Measurements from ENCODE around the gene GCK.

The GCK gene

DNA sequence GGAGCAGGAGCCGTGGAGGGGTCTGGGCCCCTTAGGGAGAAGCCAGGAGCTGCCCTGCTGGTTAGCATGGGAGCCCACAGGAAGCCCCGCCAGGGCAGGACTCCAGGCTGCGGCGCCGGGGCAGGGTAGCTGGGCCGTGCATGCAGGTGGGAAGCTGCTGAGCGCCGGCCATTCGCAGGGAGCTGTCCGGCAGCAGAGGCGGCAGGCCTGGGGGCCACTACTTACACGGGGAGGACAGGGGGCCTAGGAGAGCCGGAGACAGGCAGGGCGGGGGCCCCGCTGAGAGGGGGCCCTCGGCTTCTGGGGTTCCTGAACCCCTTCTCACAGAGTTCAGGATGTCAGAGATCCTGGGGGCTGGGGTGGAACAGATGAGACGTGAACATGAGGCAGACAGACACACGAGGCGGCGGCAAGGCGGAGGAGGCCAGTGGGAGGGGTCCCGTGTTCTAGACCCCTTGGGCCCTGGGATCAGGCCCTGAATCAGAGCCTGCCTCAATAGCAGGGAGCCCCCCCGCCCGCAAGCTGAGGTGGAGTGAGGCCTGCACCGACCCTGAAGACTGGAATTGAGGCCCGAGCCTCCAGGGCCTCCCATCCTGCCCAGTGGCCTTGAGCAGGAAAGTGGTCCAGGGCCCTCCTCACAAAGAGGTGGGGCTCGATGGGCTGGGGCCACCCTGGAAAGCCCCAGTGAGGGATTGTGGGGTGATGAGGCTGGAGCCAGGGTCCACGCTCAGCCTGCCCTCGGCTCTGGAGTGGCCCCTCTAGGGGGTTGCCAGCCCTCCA is 39.5 kb upstream of the GCK start:
- TF ChIP-seq FOXK2 (IDR thresholded peaks at IDR 0.05) (no peak), ZNF384 (IDR thresholded peaks at IDR 0.05) (no peak), FOXA1 (IDR thresholded peaks at IDR 0.05) (no peak), NFRKB (IDR thresholded peaks at IDR 0.05) (no peak), FOXM1 (IDR thresholded peaks at IDR 0.05; ENCODE audit: borderline replicate concordance) (no peak), PKNOX1 (IDR thresholded peaks at IDR 0.05) (no peak), TARDBP (IDR thresholded peaks at IDR 0.05) (no peak), SUZ12 (IDR thresholded peaks at IDR 0.05) (no peak), HDGF (IDR thresholded peaks at IDR 0.05; ENCODE audit: borderline replicate concordance) (no peak), CTBP1 (IDR thresholded peaks at IDR 0.05; ENCODE audit: borderline replicate concordance) (no peak)
- ChIA-PET CTCF (interaction anchor here (0.7 to 1.0 kb wide), 2 partner anchors 12 to 14 kb away, joined by 3 to 4 read pairs; no protein-coding TSS in a partner anchor), POLR2A (no interaction called here)
- no peak for DNase-seq (ENCODE audit: extremely low spot score)

DNA sequence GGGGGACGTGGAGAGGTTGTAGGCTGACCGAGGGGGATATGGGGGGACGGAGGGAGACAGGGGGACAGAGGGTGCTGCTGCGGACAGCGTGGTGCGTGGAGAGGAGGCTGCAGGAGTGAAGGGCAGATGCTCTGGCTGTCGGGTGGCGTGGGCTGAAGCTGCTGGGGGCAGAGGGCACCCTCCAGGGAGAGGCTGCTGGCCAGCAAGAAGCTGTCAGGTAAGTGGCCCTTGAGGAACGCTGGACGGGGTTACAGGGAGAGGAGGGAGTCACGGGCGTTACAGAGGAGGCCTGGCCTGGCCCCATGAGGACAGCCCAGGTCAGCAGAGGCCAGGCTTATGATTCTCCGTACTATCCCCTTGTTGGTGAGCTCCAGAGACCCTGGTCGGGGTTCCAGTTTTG is 38.7 kb upstream of the GCK start:
- CTCF ChIA-PET, result interaction anchor here (0.7 to 1.0 kb wide), 2 partner anchors 13 to 14 kb away, joined by 3 to 4 read pairs; no protein-coding TSS in a partner anchor
- DNase-seq (ENCODE audit: extremely low spot score), result no peak
- POLR2A ChIA-PET, result no interaction called here
- TF ChIP-seq FOXK2 (IDR thresholded peaks at IDR 0.05) (no peak), PKNOX1 (IDR thresholded peaks at IDR 0.05) (no peak), SP1 (IDR thresholded peaks at IDR 0.05) (no peak), FOXM1 (IDR thresholded peaks at IDR 0.05; ENCODE audit: borderline replicate concordance) (no peak), HDGF (IDR thresholded peaks at IDR 0.05; ENCODE audit: borderline replicate concordance) (no peak), ZNF384 (IDR thresholded peaks at IDR 0.05) (no peak), NFRKB (IDR thresholded peaks at IDR 0.05) (no peak), SUZ12 (IDR thresholded peaks at IDR 0.05) (no peak), BHLHE40 (IDR thresholded peaks at IDR 0.05; ENCODE audit: borderline replicate concordance) (no peak), ELF4 (IDR thresholded peaks at IDR 0.05) (no peak), ARNT (IDR thresholded peaks at IDR 0.05) (no peak), FOXA1 (IDR thresholded peaks at IDR 0.05) (no peak), LEF1 (IDR thresholded peaks at IDR 0.05; ENCODE audit: borderline replicate concordance) (no peak), CTBP1 (IDR thresholded peaks at IDR 0.05; ENCODE audit: borderline replicate concordance) (no peak), TARDBP (IDR thresholded peaks at IDR 0.05) (no peak)

DNA sequence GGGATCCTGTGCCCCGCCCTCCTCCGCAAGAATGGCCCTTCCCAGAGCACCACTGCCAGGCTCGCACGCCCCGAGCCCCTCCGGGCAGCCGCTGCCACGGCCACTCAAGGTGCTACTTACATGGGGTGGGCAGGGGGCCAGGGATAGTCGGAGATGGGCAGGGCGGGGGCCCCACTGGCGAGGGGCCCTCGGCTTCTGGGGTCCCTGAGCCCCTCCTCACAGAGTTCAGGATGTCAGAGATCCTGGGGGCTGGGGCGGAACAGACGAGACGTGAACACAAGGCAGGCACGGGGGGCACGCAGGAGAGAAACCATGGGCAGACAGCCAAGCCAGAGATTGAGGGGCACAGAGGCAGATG is 37.1 kb upstream of the GCK start:
- ChIA-PET CTCF (no interaction called here), POLR2A (no interaction called here)
- no peak for TF ChIP-seq L3MBTL2 (conservative IDR thresholded peaks at IDR 0.05)
- no peak for TF ChIP-seq NFRKB (IDR thresholded peaks at IDR 0.05)
- TF ChIP-seq ARNT (IDR thresholded peaks at IDR 0.05), result no peak
- DNase-seq (ENCODE audit: extremely low spot score), result no peak

DNA sequence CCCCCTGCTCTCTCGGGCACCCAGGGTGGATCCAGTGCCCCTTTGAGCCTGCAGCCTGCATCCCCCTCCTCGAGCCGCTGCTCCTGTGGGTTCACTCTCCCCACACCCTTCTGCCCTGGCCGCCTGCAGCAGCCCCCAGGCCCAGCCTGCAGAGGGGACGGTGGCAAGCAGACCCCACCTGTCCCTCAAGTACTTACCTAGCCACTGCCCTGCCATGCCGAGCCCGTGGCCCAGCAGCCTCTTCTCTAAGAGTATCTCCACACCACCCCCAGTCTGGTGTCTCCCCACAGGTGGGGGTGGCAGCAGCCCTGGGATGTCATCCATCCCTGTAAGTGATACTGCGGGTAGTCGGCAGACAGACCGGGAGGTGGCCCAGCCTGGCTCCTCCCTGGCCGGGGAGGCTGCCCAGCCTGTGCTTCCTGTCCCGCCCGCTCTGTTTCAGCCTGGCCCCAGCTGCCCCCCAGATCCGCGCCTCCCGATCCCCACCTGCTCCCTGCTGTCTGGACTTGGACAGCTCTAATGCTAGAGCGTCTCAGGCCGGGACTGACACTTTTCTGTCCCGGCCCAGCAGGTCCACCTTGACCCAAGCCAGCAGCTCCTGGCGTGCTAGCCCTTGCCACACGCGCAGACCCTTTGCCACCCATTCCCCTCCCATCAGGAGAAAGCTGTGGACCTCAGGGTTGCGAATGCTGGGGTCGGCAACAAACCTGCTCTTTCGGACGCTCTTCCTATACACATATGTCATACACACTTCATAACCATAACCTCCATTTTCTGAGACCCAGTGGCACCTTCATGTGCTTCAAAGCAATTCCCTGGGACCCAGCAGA is 36.5 kb upstream of the GCK start:
- no peak for TF ChIP-seq CTBP1 (IDR thresholded peaks at IDR 0.05; ENCODE audit: borderline replicate concordance)
- TF ChIP-seq ELF4 (IDR thresholded peaks at IDR 0.05), result no peak
- no peak for TF ChIP-seq FOXM1 (IDR thresholded peaks at IDR 0.05; ENCODE audit: borderline replicate concordance)
- no peak for TF ChIP-seq LEF1 (IDR thresholded peaks at IDR 0.05; ENCODE audit: borderline replicate concordance)
- TF ChIP-seq FOXA1 (IDR thresholded peaks at IDR 0.05), result no peak
- DNase-seq (ENCODE audit: extremely low spot score), result no peak
- ChIA-PET POLR2A (no interaction called here), CTCF (no interaction called here)

- no peak for DNase-seq (ENCODE audit: extremely low spot score)
- TF ChIP-seq ARNT (IDR thresholded peaks at IDR 0.05) (no peak), FOXK2 (IDR thresholded peaks at IDR 0.05) (no peak), HDGF (IDR thresholded peaks at IDR 0.05; ENCODE audit: borderline replicate concordance) (no peak), SUZ12 (IDR thresholded peaks at IDR 0.05) (no peak), FOXA1 (IDR thresholded peaks at IDR 0.05) (no peak), L3MBTL2 (conservative IDR thresholded peaks at IDR 0.05) (no peak), ELF4 (IDR thresholded peaks at IDR 0.05) (no peak), BHLHE40 (IDR thresholded peaks at IDR 0.05; ENCODE audit: borderline replicate concordance) (no peak), TARDBP (IDR thresholded peaks at IDR 0.05) (no peak), ZNF384 (IDR thresholded peaks at IDR 0.05) (no peak), PKNOX1 (IDR thresholded peaks at IDR 0.05) (no peak), FOXM1 (IDR thresholded peaks at IDR 0.05; ENCODE audit: borderline replicate concordance) (no peak), SP1 (IDR thresholded peaks at IDR 0.05) (no peak), NFRKB (IDR thresholded peaks at IDR 0.05) (no peak), LEF1 (IDR thresholded peaks at IDR 0.05; ENCODE audit: borderline replicate concordance) (no peak), CTBP1 (IDR thresholded peaks at IDR 0.05; ENCODE audit: borderline replicate concordance) (no peak)
- ChIA-PET CTCF (no interaction called here), POLR2A (no interaction called here)
These were observed 35.8 kb upstream of the GCK start for GRCh38 chr7:44224974-44225565.
